Fibroblast of lung (primary cell): ENCODE results near the gene MAPKAPK3.

Source experiments
- CTCF ChIP-seq, 2 donors: IDR thresholded peaks in 1 of 2; conservative IDR thresholded peaks in 1 of 2; 1 replicate in 1 of 2; 2 replicates in 1 of 2; pipeline ENCODE4 v1.5.1; 2011 to 2012; ENCODE audit warnings: low read length in 2 of 2, control low read depth in 1 of 2, inconsistent platforms in 1 of 2, low read depth in 1 of 2, mild to moderate bottlenecking in 1 of 2
- EZH2 ChIP-seq: IDR thresholded peaks from 2 replicates; pipeline ENCODE4 v1.5.1; 2012; ENCODE audit warnings: low read length, control low read depth, mild to moderate bottlenecking; ENCODE audit errors: missing control alignments

GRCh38 chr3:50586763-50587070, 30.2 kb upstream of the MAPKAPK3 start:
- TF ChIP-seq CTCF (conservative IDR thresholded peaks at IDR 0.05 in 1 of 2, IDR thresholded peaks at IDR 0.05 in 1 of 2; ENCODE audit: low read depth in 1 of 2, low read length in 2 of 2) (no peak), EZH2 (no peak)
